ENCODE data around the gene ST7. TPM values are rescaled to one million over a fixed set of nuclear protein-coding genes. Genes with fewer than 3 reads are reported as not detected.

The ST7 gene
- total and polyA plus RNA-seq, 2 donors (not counting 1 experiment from before 2014, with no cell fraction given), result 2.3 to 4.6 TPM

- H3K9me3 ChIP-seq (ENCODE audit: control extremely low read depth in 1 of 3, control insufficient read depth in 2 of 3, insufficient read depth in 1 of 3, low read length in 2 of 3), result no peaks in the 10 kb centered on the region
- H3K4me3 Mint-ChIP-seq, result no peak overlapping the region
- intact Hi-C loops (cut with micrococcal nuclease), result no loop called here
- WGBS (ENCODE audit: insufficient coverage), result 89% methylated on average over 3 of the region's 5 CpGs
- H3K27me3 ChIP-seq (replicated peaks in 1 of 4; ENCODE audit: control extremely low read depth in 1 of 4, control insufficient read depth in 3 of 4, insufficient read depth in 4 of 4, low read length in 3 of 4), result no peaks in the 10 kb centered on the region
- no peaks in the 10 kb centered on the region for H3K4me1 ChIP-seq (ENCODE audit: control insufficient read depth in 2 of 2, insufficient read depth in 2 of 2, low read length in 2 of 2)
- H2AFZ ChIP-seq (ENCODE audit: insufficient read depth, low read depth, low read length, poor library complexity, severe bottlenecking), result no peak overlapping the region
- H3K9me3 Mint-ChIP-seq (ENCODE audit: insufficient read depth), result no peaks in the 10 kb centered on the region
- no peaks in the 10 kb centered on the region for H3K27me3 Mint-ChIP-seq
- DNase-seq (no peak), ATAC-seq (ENCODE audit: low read depth) (no peak)
- no peaks in the 10 kb centered on the region for H3K36me3 ChIP-seq (replicated peaks in 1 of 2; ENCODE audit: control extremely low read depth in 1 of 2, control insufficient read depth in 1 of 2, extremely low read depth in 1 of 2, insufficient read depth in 2 of 2, low read length in 1 of 2)
- TF ChIP-seq EZH2 (IDR thresholded peaks at IDR 0.05; ENCODE audit: borderline replicate concordance, insufficient read depth, low read depth, low read length, poor library complexity, severe bottlenecking) (no peak), CTCF (IDR thresholded peaks at IDR 0.05) (no peak)
- H3K4me3 ChIP-seq (ENCODE audit: control extremely low read depth in 1 of 5, extremely low read depth in 1 of 5, insufficient read depth in 1 of 5, low read depth in 2 of 5, low read length in 4 of 5), result no peak overlapping the region
- ChIA-PET POLR2A (interaction anchor here (0.6 kb wide), 1 partner anchor 73 kb away, joined by 5 read pairs; no protein-coding TSS in a partner anchor), CTCF (no interaction called here)
- no peak overlapping the region for H3K9ac ChIP-seq (ENCODE audit: low read length)
- no peak overlapping the region for H3K27ac Mint-ChIP-seq
- H3K79me2 ChIP-seq (ENCODE audit: control insufficient read depth, insufficient read depth, low read length), result no peaks in the 10 kb centered on the region
- no peak overlapping the region for H3K27ac ChIP-seq (ENCODE audit: low read length in 2 of 2)
- H4K20me1 ChIP-seq (ENCODE audit: control insufficient read depth, insufficient read depth, low read length, poor library complexity, severe bottlenecking), result no peaks in the 10 kb centered on the region
- H3K4me2 ChIP-seq (replicated peaks; ENCODE audit: low read depth, low read length, poor library complexity, severe bottlenecking), result no peak overlapping the region
- peaks cover 2% of the 10 kb centered on the region for H3K4me1 Mint-ChIP-seq
Measured at GRCh38 chr7:116967254-116967922, 14.1 kb downstream of the ST7 start.

DNA sequence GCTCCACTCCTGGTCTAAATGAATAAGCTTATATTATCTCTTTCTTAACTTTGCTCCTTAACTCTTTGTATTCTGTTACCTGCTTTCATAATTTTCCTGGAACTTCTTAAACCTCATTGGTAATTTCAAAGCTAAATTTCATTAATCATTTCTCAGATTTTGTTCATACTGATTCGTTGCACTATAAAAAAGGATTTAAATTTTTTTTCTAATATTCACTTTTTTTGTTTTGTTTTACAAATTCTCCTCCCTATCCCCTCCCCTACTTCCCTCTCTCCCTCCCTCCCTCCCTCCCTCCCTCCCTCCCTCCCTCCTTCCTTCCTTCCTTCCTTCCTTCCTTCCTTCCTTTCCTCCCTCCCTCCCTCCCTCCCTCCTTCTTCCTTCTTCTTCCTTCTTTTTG is 14.7 kb downstream of the ST7 start:
- intact Hi-C loops (cut with micrococcal nuclease), result no loop called here
- POLR2A ChIA-PET, result interaction anchor here (0.6 kb wide), 1 partner anchor 74 kb away, joined by 5 read pairs; no protein-coding TSS in a partner anchor
- H3K36me3 ChIP-seq (replicated peaks in 1 of 2; ENCODE audit: control extremely low read depth in 1 of 2, control insufficient read depth in 1 of 2, extremely low read depth in 1 of 2, insufficient read depth in 2 of 2, low read length in 1 of 2), result no peaks in the 10 kb centered on the region
- H3K27ac ChIP-seq (ENCODE audit: low read length in 2 of 2), result no peak overlapping the region
- DNase-seq (no peak), ATAC-seq (ENCODE audit: low read depth) (no peak)
- no peaks in the 10 kb centered on the region for H3K27me3 ChIP-seq (replicated peaks in 1 of 4; ENCODE audit: control extremely low read depth in 1 of 4, control insufficient read depth in 3 of 4, insufficient read depth in 4 of 4, low read length in 3 of 4)
- Mint-ChIP-seq H3K9me3 (ENCODE audit: insufficient read depth) (no peaks in the 10 kb centered on the region), H3K27me3 (no peaks in the 10 kb centered on the region), H3K4me1 (no peaks in the 10 kb centered on the region), H3K27ac (no peak overlapping the region), H3K4me3 (no peak overlapping the region)
- H3K4me1 ChIP-seq (ENCODE audit: control insufficient read depth in 2 of 2, insufficient read depth in 2 of 2, low read length in 2 of 2), result no peaks in the 10 kb centered on the region
- no peak overlapping the region for H3K4me3 ChIP-seq (ENCODE audit: control extremely low read depth in 1 of 5, extremely low read depth in 1 of 5, insufficient read depth in 1 of 5, low read depth in 2 of 5, low read length in 4 of 5)
- CTCF ChIA-PET, result no interaction called here
- H3K9ac ChIP-seq (ENCODE audit: low read length), result no peak overlapping the region
- H4K20me1 ChIP-seq (ENCODE audit: control insufficient read depth, insufficient read depth, low read length, poor library complexity, severe bottlenecking), result no peaks in the 10 kb centered on the region
- H3K4me2 ChIP-seq (replicated peaks; ENCODE audit: low read depth, low read length, poor library complexity, severe bottlenecking), result no peak overlapping the region
- no peaks in the 10 kb centered on the region for H3K9me3 ChIP-seq (ENCODE audit: control extremely low read depth in 1 of 3, control insufficient read depth in 2 of 3, insufficient read depth in 1 of 3, low read length in 2 of 3)
- no CpG with 5 or more reads among the region's 1 CpG for WGBS (ENCODE audit: insufficient coverage)
- TF ChIP-seq EZH2 (IDR thresholded peaks at IDR 0.05; ENCODE audit: borderline replicate concordance, insufficient read depth, low read depth, low read length, poor library complexity, severe bottlenecking) (no peak), CTCF (IDR thresholded peaks at IDR 0.05) (no peak)
- H3K79me2 ChIP-seq (ENCODE audit: control insufficient read depth, insufficient read depth, low read length), result no peaks in the 10 kb centered on the region
- no peak overlapping the region for H2AFZ ChIP-seq (ENCODE audit: insufficient read depth, low read depth, low read length, poor library complexity, severe bottlenecking)
